GM18907 (cell line): ENCODE data around the gene PSD2.
"Not testable (repeated sequence)": the region's sequence is repeated elsewhere in the genome, so short reads cannot be mapped to it uniquely, and the experiment has no call there.

Source experiments
- ATAC-seq: cut with Tn5 transposase; IDR thresholded peaks from one replicate; pipeline ENCODE4 v1.9.1; 2021; ENCODE audit warnings: mild to moderate bottlenecking, moderate library complexity; ENCODE audit not compliant: unreplicated experiment

Gene PSD2

GRCh38 chr5:139789116-139789844, 6.3 kb upstream of the PSD2 start:
- no peak for ATAC-seq

DNA sequence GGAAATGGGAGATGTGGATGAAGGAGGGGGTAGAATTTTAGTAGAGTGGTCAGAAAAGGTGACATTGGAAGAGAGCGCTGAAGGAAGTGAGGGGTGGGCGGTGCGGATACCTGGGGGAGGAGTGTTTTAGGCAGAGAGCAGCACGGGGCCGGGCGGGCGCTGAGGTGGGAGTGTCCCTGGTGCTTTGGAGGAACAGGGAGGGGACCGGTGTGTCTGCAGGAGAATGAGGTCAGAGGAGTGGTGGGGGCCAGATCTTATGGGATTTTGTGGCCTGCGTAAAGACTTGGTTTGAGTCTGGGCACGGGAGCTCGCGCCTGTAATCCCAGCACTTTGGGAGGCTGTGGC, 5.8 kb upstream of the PSD2 start:
- no peak for ATAC-seq

DNA sequence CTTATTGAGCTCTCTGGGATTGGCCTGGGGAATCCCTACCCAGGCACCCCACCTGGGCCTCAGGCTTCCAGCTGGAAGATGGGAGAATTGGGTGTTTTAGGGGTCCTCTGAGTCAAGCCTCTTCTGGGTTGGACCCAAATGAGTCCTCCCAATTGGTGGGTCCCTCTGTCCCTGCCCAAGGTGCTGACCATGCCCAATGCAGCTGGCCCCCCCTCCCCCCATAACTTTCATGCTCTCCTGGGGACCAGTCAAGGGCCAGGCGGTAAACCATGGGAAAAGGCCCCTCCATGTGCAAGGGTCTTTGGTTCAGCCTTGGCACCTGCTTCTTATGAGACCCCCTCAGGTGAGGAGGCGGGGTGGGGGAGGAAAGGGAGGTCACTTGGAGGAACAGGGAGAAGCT, 3.4 kb upstream of the PSD2 start:
- no peak for ATAC-seq

DNA sequence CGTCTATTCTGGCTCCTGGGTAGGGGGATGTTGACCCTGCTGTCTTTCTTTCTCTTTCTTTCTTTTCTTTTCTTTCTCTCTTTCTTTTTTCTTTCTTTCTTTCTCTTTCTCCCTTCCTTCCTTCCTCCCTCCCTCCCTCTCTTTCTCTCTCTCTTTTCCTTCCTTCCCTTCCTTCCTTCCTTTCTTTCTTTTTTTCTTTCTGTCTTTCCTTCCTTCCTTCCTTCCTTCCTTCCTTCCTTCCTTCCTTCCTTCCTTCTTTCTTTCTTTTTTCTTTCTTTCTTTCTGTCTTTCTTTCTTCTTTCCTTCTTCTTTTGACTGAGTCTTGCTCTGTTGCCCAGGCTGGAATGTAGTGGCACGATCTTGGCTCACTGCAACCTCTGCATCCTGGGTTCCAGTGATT, 3.0 kb upstream of the PSD2 start:
- ATAC-seq, result not testable (repeated sequence)

DNA sequence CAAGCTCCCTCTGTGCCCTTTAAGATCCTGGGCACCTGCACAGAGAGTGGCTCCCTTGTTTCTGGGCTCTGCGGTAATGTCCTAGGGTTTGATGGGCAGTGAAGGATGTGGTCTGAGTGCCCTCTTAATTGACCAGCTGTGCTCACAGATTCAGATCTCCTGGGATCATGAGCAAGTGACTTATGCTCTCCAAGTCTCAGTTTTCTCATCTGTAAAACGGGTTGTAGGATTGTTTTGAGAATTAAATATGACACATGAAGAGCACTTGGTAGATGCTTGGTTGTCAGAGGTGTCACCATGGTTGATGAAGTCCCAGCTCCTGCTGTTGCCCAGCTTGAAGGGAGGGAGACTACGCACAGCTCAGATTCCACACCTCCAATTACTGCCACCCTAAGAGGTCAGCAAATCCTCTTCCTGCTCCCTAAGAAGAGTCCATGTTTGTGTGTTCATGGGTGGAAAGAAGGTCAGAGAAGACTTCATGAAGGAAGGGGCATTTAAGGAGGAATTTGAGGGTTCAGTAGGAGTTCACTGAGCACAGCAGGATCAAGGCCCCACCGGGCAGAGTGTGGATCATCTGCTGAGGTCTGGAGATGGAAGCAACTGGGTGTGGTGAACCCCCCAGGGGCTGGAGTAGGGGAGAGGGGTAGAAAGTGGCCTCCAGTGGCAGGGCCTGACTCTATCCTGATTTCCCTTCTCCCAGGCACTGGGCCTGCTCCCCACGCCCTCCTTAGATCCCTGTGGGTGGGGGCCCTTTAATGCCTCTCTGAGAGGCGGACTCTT, 1.4 kb upstream of the PSD2 start:
- no peak for ATAC-seq

GRCh38 chr5:139796061-139796806, 626 bp downstream of the PSD2 start:
- ATAC-seq, result no peak

DNA sequence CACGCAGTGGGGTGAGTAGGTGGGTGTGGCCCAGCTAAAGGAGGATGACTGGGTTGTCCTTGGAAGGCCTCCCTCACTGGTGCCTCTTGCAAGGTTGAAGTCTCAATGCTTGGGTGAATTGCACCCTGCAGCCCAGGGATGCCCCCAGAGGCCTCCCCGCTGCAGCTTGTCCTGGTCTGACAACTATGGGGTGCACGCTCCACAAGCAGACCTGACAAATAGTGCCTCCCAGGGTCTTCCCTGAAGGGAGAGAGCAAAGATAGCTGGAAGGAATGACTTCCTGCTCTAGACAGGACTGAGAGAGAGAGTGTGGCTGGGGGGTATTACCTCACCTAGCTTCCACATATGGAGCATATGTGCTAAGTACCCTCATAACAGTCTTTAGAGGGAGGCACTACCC, 1.7 kb downstream of the PSD2 start:
- no peak for ATAC-seq

DNA sequence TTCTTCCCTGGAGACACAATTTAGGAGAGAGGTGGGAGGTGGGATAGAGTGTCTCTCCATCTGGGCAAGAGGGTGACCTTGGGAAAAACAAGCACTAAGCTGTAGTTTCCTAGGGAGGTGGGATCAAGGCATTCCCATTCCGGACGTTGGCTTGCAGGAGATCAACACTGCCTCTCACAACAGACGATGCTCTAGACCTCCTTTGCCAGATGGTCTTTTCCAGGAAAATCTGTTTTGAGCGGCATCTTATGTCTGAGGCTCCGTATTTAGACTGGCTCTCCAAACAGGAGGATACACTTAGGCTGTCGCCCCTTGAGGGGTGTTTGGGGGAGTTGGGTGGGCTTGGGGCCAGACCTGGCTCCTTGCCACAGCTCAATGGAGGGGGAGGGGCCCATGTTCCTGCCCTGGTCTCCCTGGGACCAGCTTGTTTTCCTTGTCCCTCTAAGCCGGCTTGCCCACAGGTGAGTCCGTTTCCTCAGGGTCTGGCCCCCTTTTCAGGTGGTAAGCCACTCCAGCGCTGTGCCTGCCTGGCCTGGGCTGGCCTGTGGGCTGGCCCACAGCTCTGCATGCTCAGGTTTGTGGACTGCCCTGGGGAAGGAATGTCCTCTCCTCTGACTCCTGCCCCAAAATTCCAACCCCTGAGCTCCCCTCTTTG, 2.4 kb downstream of the PSD2 start:
- no peak for ATAC-seq

GRCh38 chr5:139798883-139799282, 3.3 kb downstream of the PSD2 start:
- ATAC-seq, result no peak

DNA sequence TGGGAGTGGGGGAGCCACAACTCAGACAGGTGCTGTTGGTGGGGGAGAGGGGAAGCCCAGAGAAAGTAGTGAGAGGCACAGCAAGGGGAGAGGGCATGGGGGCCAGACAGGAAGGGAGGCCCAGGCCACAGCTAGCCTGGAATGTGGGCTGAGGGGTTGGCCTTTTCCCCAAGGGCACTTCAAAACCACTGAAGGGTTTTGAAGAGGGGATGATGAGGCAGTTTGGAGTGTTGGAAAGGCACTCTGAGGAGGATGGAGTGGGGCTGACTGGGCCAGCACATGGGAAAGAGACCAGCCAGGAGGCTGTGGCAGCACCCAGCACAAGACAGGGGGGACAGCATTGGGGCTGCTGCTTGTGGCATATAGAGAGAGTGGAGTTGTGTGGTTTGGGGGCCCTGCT, 3.8 kb downstream of the PSD2 start:
- no peak for ATAC-seq

GRCh38 chr5:139803978-139804377, 8.4 kb downstream of the PSD2 start:
- ATAC-seq, result no peak

DNA sequence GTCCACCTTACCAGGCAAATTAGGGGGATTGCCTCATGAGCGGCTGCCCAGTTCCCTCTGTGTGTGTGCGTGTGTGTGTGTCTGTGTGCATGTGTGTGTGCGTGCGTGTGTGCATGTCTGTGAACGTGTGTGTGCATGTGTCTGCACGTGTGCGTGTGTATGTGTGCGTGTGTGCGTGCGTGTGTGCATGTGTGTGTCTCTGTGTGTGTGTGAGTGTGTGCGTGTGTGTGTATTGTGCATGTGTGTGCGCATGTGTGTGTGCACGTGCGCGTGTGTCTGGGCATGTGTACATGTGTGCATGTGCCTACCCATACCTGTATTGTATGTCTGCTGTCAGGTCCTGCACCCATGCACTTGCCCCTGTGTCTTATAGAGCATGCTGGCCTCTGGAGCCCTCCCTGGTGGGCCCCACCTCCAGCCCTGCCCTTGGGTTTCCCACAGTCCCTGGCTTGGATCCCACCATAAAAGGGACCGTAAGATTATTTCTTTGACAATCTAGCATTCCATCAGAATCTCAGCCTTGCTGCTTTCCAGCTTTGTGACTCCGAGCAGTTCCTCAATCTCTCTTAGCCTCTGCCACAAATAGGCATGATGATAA, 9.3 kb downstream of the PSD2 start:
- no peak for ATAC-seq

- no peak for ATAC-seq
Observed at GRCh38 chr5:139805545-139805944, 9.9 kb downstream of the PSD2 start.

GRCh38 chr5:139806111-139806510, 10.5 kb downstream of the PSD2 start:
- no peak for ATAC-seq

DNA sequence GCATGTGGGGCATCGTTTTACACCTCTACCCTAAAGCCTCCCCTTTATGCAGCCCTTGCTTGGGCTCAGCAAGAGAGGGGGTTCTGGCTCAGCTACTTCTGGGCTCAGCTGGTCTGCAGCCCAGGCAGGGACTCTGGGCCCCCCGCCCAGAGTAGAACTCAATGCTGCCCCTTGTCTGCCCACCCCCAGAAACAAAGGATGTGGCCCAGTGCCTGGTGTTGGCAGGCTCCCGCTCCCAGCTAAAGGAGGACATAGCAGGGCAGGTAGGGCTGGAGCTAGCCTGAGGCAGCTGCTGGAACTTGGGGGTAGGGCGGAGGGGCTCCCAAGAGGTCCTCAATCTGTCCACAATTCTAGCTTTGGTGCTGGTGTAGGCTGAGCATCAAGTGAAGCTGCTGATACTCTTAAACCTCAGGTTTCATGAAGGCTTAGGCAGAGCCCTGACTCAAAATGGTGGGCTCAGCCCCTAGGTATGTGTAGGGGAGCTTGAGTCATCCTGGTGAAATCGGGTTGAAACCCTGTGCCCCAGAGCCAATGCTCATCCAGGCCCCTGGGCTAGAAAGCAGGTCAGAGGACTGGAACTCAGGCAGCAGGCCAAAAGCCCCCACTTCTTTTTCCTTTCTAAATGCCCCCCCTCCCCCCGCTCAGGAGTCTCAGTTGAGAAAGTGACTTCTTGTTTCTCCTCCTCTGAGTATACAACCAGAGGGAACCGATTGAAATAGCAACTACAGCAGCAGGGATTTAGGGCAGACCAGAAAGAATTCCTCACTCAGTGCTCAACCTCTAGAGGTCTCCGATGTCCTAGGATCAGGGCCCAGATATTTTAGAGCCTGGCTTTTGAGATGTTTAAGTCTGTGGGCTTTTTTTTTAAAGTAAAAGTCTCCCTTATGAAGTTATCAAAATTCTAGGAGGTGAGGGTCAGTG, 11.4 kb downstream of the PSD2 start:
- ATAC-seq, result no peak

- no peak for ATAC-seq
Observed at GRCh38 chr5:139807647-139808030, 12.0 kb downstream of the PSD2 start.

DNA sequence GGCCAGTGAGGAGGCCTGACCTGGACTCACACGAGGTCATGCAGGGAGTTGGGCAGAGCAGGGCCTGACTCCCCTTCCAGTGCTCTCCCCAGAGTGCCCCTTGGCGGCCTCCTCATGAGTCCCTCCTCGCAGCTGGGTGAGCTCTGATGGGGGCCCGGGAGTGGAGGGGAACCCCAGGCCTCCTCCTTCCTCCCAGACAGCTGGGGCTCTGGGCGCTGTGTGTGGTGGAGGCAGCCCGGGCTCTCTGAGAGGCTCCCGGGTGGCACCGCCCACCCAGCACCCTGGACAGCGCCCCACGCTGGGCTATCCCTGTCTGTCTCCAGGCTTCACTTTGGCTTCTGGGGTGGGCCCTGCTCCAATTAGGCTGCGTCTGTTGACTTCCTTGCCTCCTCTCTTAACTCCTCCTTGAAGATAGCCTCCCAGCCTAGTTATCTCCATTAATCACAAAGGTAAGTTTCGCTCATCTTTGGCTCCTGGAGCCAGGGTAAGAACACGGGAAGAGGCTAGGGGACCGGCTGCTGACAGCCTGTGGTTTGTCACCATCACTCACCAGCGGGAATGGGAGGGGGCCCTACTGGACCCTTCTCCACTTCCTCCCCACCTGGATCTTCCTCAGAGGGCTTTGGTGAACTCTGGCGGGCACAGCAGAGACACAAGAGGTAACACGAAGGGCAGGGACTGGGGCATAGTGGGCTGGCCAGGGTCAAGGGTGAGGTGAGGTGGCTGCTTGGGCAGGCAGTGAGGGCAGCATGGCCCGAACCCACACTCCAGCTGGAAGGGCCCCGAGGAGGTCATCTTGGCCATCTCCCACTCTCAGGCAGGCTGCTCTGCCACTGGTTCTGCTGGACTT, 13.1 kb downstream of the PSD2 start:
- no peak for ATAC-seq

- ATAC-seq, result no peak
Observed at GRCh38 chr5:139809331-139809810, 13.8 kb downstream of the PSD2 start.
